Neutrophil (primary cell): ENCODE data around the gene RARRES2.

Experiments used
- H3K27ac ChIP-seq: fragments of 200-600 bp; sonication (generic); 2 replicates; pipeline ENCODE4 v1.5.1; 2016; ENCODE audit warnings: mild to moderate bottlenecking, moderate library complexity
- H3K27me3 ChIP-seq: fragments of 200-600 bp; sonication (generic); 2 replicates; pipeline ENCODE4 v1.6.0; 2016; ENCODE audit warnings: mild to moderate bottlenecking
- H3K36me3 ChIP-seq: fragments of 200-600 bp; sonication (generic); 2 replicates; pipeline ENCODE4 v1.5.1; 2017
- H3K4me1 ChIP-seq, 2 experiments: fragments of 200-600 bp in 1 of 2; sonication (generic) in 1 of 2; 1 replicate in 1 of 2; 2 replicates in 1 of 2; pipeline versions ENCODE4 v1.5.1 to v1.6.1; 2013 to 2016; ENCODE audit warnings: low read depth in 1 of 2, low read length in 1 of 2, mild to moderate bottlenecking in 1 of 2, moderate library complexity in 1 of 2; ENCODE audit not compliant: control insufficient read depth in 1 of 2, insufficient read depth in 1 of 2
- H3K4me3 ChIP-seq, 2 experiments: fragments of 200-600 bp in 1 of 2; sonication (generic) in 1 of 2; 1 replicate in 1 of 2; 2 replicates in 1 of 2; pipeline ENCODE4 v1.5.1; 2013 to 2016; ENCODE audit warnings: low read depth in 1 of 2, low read length in 1 of 2, mild to moderate bottlenecking in 1 of 2, moderate library complexity in 1 of 2
- H3K9me3 ChIP-seq: fragments of 200-600 bp; sonication (generic); 2 replicates; pipeline ENCODE4 v1.5.1; 2016
- CTCF ChIP-seq: fragments of 200-600 bp; sonication (generic); IDR thresholded peaks from 2 replicates; pipeline ENCODE4 v1.5.1; 2016; ENCODE audit warnings: antibody characterized with exemption

The RARRES2 gene

GRCh38 chr7:150381785-150382122 lies 40.3 kb upstream of the RARRES2 start:
- Histone ChIP-seq H3K9me3 (no peaks in the 10 kb centered on the region), H3K36me3 (no peaks in the 10 kb centered on the region), H3K27ac (no peak overlapping the region), H3K4me3 (no peak overlapping the region), H3K4me1 (peaks cover 56% of the 10 kb centered on the region in 2 experiments), H3K27me3 (no peaks in the 10 kb centered on the region)
- TF ChIP-seq CTCF, result no peak

- Histone ChIP-seq H3K27me3 (no peaks in the 10 kb centered on the region), H3K27ac (no peak overlapping the region), H3K4me1 (peaks cover 56% of the 10 kb centered on the region in 2 experiments), H3K36me3 (no peaks in the 10 kb centered on the region), H3K9me3 (no peaks in the 10 kb centered on the region), H3K4me3 (no peak overlapping the region)
- no peak for TF ChIP-seq CTCF
Observed at GRCh38 chr7:150381096-150381495, 39.7 kb upstream of the RARRES2 start.

- Histone ChIP-seq H3K27ac (peak overlapping the region; percentile 90), H3K4me1 (peaks cover 50 to 53% of the 10 kb centered on the region in 2 experiments), H3K9me3 (no peaks in the 10 kb centered on the region), H3K27me3 (no peaks in the 10 kb centered on the region), H3K36me3 (no peaks in the 10 kb centered on the region), H3K4me3 (peak overlapping the region in 1 of 2 experiments; percentile 94)
- no peak for TF ChIP-seq CTCF
Observed at GRCh38 chr7:150380463-150380862, 39.0 kb upstream of the RARRES2 start.

- no peaks in the 10 kb centered on the region for H3K27me3 ChIP-seq
- no peaks in the 10 kb centered on the region for H3K36me3 ChIP-seq
- peak overlapping the region; percentile 90 for H3K27ac ChIP-seq
- no peak for TF ChIP-seq CTCF
- peaks cover 42 to 45% of the 10 kb centered on the region in 2 experiments for H3K4me1 ChIP-seq
- H3K9me3 ChIP-seq, result no peaks in the 10 kb centered on the region
- H3K4me3 ChIP-seq, result peak overlapping the region; percentile 94 to 100
Observed at GRCh38 chr7:150379441-150380379, 38.3 kb upstream of the RARRES2 start.

- Histone ChIP-seq H3K4me1 (peaks cover 34 to 38% of the 10 kb centered on the region in 2 experiments), H3K27ac (peak within 1 kb of the TSS; percentile 90), H3K4me3 (peak within 1 kb of the TSS; percentile 94 to 100), H3K27me3 (no peaks in the 10 kb centered on the region), H3K9me3 (no peaks in the 10 kb centered on the region), H3K36me3 (peaks cover 4% of the 10 kb centered on the region)
- TF ChIP-seq CTCF, result peak; percentile 42
Observed at GRCh38 chr7:150378853-150379440, 37.5 kb upstream of the RARRES2 start, which contains the start of gene ZNF775. TSS of gene ZNF775 (plus strand) at chr7:150379330. CDS start at chr7:150388471, 9,141 bp downstream.
